Sigmoid colon (tissue), 7 donors: ENCODE results near the gene ZNF248. TPM values are rescaled to one million over a fixed set of nuclear protein-coding genes. Genes with fewer than 3 reads are reported as not detected.
A peak's percentile ranks its signal among the peaks of the same experiment; 100 is the strongest.

Experiments used
- DNase-seq: peaks from one replicate; pipeline ENCODE4 v3.0.0-alpha.2; 2019
- H3K27ac ChIP-seq, 4 donors: fragments of 200-600 bp; sonication (generic); one replicate each; pipeline ENCODE4 v1.5.1; 2016 to 2019; ENCODE audit warnings: mild to moderate bottlenecking in 1 of 4
- H3K27me3 ChIP-seq, 3 donors: fragments of 200-600 bp; sonication (generic); one replicate each; pipeline ENCODE4 v1.5.1; 2019; ENCODE audit warnings: mild to moderate bottlenecking in 1 of 3
- H3K36me3 ChIP-seq, 4 donors: fragments of 200-600 bp; sonication (generic); one replicate each; pipeline ENCODE4 v1.5.1; 2016 to 2019
- H3K4me1 ChIP-seq, 4 donors: fragments of 200-600 bp; sonication (generic); one replicate each; pipeline ENCODE4 v1.5.1; 2017 to 2019
- H3K4me3 ChIP-seq, 4 donors: fragments of 200-600 bp; sonication (generic); one replicate each; pipeline ENCODE4 v1.5.1; 2017 to 2019; ENCODE audit warnings: mild to moderate bottlenecking in 2 of 4, moderate library complexity in 1 of 4
- H3K9me3 ChIP-seq, 4 donors: fragments of 200-600 bp in 3 of 4; sonication (generic) in 3 of 4; one replicate each; pipeline versions ENCODE4 v1.5.1 to v1.6.1; 2013 to 2019
- EP300 ChIP-seq, 4 donors: sonication (generic); formaldehyde crosslinking; IDR thresholded peaks; one replicate each; pipeline ENCODE4 v1.6.1; 2017; ENCODE audit warnings: antibody characterized with exemption in 4 of 4
- POLR2A ChIP-seq, 2 donors: fragments of 450-650 bp; IDR thresholded peaks; one replicate each; pipeline ENCODE4 v1.6.1; 2016; ENCODE audit warnings: antibody characterized with exemption in 2 of 2, mild to moderate bottlenecking in 2 of 2, moderate library complexity in 2 of 2
- POLR2AphosphoS5 ChIP-seq, 4 donors: sonication (generic); formaldehyde crosslinking; IDR thresholded peaks; one replicate each; pipeline ENCODE4 v1.6.1; 2017; ENCODE audit warnings: antibody characterized with exemption in 4 of 4
- WGBS, 2 donors: extraction: QIAGEN DNeasy Blood & Tissue Kit; methylation state at CpG; one replicate each; pipeline ENCODE4 v1.1.7; 2013; 5-methylcytosine and 5-hydroxymethylcytosine counted together
- intact Hi-C: fragments of 100-400 bp; cut with DNase I; formaldehyde crosslinking; loops from one replicate; pipeline ENCODE4 v1.15.1; 2023
- polyA plus RNA-seq, 3 donors: library from polyadenylated mRNA; stranded (reverse); fragments of 200-250 nt; gene quantifications; one replicate each; pipeline ENCODE4 v1.2.3, GENCODE V29; 2013
- total RNA-seq, 4 donors: library from RNA; depleted of rRNA; stranded (reverse); fragments of >200 nt; gene quantifications; one replicate each; pipeline ENCODE4 v1.1.0, GENCODE V29; 2016
- TF ChIP-seq, protein P1 (sequence below), 4 experiments: fragments of 450-650 bp in 3 of 4; fragments of 200-600 bp in 1 of 4; IDR thresholded peaks; one replicate each; pipeline ENCODE4 v1.5.1; 2016 to 2019; ENCODE audit warnings: antibody characterized with exemption in 4 of 4, mild to moderate bottlenecking in 3 of 4, moderate library complexity in 2 of 4
- donor health status: healthy with polysubstance abuse.
- donor health status: Bipolar disorder and iron deficiency.
- donor health status: healthy.

ZNF248 gene
- total and polyA plus RNA-seq, 7 donors, result 1.8 to 46.4 (median 40.2) TPM

DNA sequence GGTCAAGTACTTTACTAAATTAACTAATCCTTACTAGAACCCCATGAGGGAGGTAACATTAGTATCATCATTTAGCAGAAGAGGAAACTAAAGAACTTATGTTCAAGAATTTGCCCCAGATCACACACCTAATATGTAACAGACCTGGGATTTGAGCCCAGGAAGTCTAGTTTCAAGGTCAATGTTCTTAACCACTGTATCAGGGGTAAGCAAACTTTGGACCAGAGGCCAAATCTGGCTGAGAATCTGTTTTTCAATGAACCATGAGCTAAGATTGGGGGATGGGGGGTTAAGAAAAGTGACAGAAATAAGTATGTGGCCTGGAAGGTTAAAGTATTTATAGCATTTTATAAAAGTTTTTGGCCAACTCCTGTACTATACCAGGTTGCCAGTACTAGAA lies 95.1 kb downstream of the ZNF248 start:
- Histone ChIP-seq H3K4me1 (no peaks in the 10 kb centered on the region), H3K36me3 (peaks cover 0 to 23% (median 0%) of the 10 kb centered on the region in 4 donors), H3K4me3 (no peak overlapping the region), H3K27me3 (no peaks in the 10 kb centered on the region), H3K27ac (no peak overlapping the region), H3K9me3 (peaks cover 0 to 8% (median 2%) of the 10 kb centered on the region in 4 donors)
- intact Hi-C loops, result no loop called here
- TF ChIP-seq EP300 (IDR thresholded peaks at IDR 0.05) (no peak), POLR2AphosphoS5 (IDR thresholded peaks at IDR 0.05) (no peak)
- no peak for DNase-seq

GRCh38 chr10:37760817-37761216 lies 96.6 kb downstream of the ZNF248 start:
- Histone ChIP-seq H3K9me3 (peaks cover 0 to 8% (median 2%) of the 10 kb centered on the region in 4 donors), H3K4me1 (no peaks in the 10 kb centered on the region), H3K27ac (no peak overlapping the region), H3K4me3 (no peak overlapping the region), H3K27me3 (no peaks in the 10 kb centered on the region), H3K36me3 (peaks cover 0 to 23% (median 0%) of the 10 kb centered on the region in 4 donors)
- 27 to 48% methylated on average over 1 of the region's 1 CpG for WGBS, 2 donors
- intact Hi-C loops, result no loop called here
- TF ChIP-seq POLR2A (IDR thresholded peaks at IDR 0.05), result no peak
- no peak for TF ChIP-seq POLR2AphosphoS5 (IDR thresholded peaks at IDR 0.05)
- TF ChIP-seq, protein P1, sequence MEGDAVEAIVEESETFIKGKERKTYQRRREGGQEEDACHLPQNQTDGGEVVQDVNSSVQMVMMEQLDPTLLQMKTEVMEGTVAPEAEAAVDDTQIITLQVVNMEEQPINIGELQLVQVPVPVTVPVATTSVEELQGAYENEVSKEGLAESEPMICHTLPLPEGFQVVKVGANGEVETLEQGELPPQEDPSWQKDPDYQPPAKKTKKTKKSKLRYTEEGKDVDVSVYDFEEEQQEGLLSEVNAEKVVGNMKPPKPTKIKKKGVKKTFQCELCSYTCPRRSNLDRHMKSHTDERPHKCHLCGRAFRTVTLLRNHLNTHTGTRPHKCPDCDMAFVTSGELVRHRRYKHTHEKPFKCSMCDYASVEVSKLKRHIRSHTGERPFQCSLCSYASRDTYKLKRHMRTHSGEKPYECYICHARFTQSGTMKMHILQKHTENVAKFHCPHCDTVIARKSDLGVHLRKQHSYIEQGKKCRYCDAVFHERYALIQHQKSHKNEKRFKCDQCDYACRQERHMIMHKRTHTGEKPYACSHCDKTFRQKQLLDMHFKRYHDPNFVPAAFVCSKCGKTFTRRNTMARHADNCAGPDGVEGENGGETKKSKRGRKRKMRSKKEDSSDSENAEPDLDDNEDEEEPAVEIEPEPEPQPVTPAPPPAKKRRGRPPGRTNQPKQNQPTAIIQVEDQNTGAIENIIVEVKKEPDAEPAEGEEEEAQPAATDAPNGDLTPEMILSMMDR (IDR thresholded peaks at IDR 0.05), result no peak
- TF ChIP-seq EP300 (IDR thresholded peaks at IDR 0.05), result no peak
- DNase-seq, result no peak

DNA sequence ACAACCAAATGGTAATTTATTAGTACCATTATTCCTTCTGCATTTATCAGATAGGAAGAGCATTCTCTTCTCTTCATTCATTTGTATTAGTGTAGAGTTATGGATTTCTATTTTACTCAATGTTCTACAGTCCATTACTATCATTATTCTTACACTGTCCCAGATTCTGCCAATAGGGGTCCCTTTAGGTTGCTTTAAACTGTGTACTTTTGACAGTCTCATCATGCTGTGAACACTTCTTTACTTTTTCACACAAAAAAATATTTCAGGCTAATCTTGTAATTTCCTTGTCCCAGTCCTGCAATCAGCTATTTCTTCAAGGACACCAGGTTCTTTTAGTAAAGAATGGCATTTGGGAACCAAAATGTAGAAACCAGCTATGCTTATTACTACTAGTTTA lies 99.3 kb downstream of the ZNF248 start:
- intact Hi-C loops, result no loop called here
- Histone ChIP-seq H3K27ac (no peak overlapping the region), H3K27me3 (no peaks in the 10 kb centered on the region), H3K36me3 (peaks cover 0 to 20% (median 0%) of the 10 kb centered on the region in 4 donors), H3K9me3 (no peaks in the 10 kb centered on the region), H3K4me3 (no peak overlapping the region), H3K4me1 (no peaks in the 10 kb centered on the region)
- no peak for DNase-seq
- no peak for TF ChIP-seq POLR2AphosphoS5 (IDR thresholded peaks at IDR 0.05)
- no peak for TF ChIP-seq POLR2A (IDR thresholded peaks at IDR 0.05)
- TF ChIP-seq, protein P1 (IDR thresholded peaks at IDR 0.05), result no peak
- TF ChIP-seq EP300 (IDR thresholded peaks at IDR 0.05), result no peak

DNA sequence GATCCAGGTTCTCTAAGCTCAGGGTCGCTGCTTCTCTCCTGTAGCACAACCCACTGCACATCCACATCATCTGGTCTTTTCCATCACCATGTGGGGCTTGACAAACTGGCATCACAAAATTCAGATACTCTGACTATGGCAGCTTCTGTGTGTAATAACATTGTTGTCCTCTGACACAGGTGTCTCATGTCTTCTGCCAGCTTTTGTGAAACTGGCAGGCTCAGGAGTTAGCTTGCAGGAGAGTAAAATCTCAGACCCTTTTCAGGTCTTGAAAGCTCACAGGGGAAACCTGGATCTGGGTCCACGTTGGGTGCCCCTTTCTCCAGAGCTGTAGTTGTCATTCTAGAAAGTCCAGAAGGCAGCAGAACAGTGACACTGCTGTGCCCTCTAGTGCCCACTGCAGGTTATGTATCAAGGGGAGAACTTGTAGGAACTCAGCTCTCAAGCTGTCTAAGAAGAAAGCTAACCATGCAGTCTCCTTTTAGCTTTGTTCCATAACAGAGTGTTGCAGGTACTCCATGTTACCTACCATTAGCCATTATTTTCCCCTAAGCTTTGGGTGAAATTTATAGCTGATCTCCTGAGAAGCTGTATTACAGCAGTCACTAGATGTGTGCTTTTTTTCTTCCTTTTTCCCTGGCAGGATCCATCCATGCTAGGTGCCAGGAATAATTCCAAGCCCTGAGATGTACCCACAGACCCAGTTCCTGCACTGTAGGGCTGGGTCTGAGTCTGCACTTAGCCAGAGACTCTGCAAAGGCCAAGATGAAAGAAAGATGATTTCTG lies 102.7 kb downstream of the ZNF248 start:
- Histone ChIP-seq H3K9me3 (peaks cover 0 to 8% (median 0%) of the 10 kb centered on the region in 4 donors), H3K36me3 (peaks cover 0 to 10% (median 0%) of the 10 kb centered on the region in 4 donors), H3K27me3 (no peaks in the 10 kb centered on the region), H3K4me3 (no peak overlapping the region), H3K4me1 (no peaks in the 10 kb centered on the region), H3K27ac (no peak overlapping the region)
- DNase-seq, result no peak
- WGBS, 2 donors, result 5 to 21% methylated on average over 2 of the region's 2 CpGs
- intact Hi-C loops, result no loop called here
- no peak for TF ChIP-seq POLR2A (IDR thresholded peaks at IDR 0.05)
- TF ChIP-seq POLR2AphosphoS5 (IDR thresholded peaks at IDR 0.05), result no peak
- TF ChIP-seq, protein P1 (IDR thresholded peaks at IDR 0.05), result peak in 3 of 4 experiments; percentile 20 to 36 (median 22)
- TF ChIP-seq EP300 (IDR thresholded peaks at IDR 0.05), result no peak

GRCh38 chr10:37752334-37752875 lies 105.0 kb downstream of the ZNF248 start:
- Histone ChIP-seq H3K4me1 (no peaks in the 10 kb centered on the region), H3K27me3 (no peaks in the 10 kb centered on the region), H3K27ac (no peak overlapping the region), H3K4me3 (no peak overlapping the region), H3K9me3 (peaks cover 0 to 8% (median 0%) of the 10 kb centered on the region in 4 donors), H3K36me3 (no peaks in the 10 kb centered on the region)
- WGBS, 2 donors, result 76 to 89% methylated on average over 2 of the region's 2 CpGs
- intact Hi-C loops, result no loop called here
- DNase-seq, result no peak
- TF ChIP-seq POLR2A (IDR thresholded peaks at IDR 0.05) (no peak), EP300 (IDR thresholded peaks at IDR 0.05) (no peak), POLR2AphosphoS5 (IDR thresholded peaks at IDR 0.05) (no peak)
- TF ChIP-seq, protein P1 (IDR thresholded peaks at IDR 0.05), result no peak
